ENCODE data around the gene NAA50. TPM values are rescaled to one million over a fixed set of nuclear protein-coding genes. Genes with fewer than 3 reads are reported as not detected.

The NAA50 gene
- total and polyA plus RNA-seq, 2 of the 13 experiments (the other 11 are each of a cell fraction or from before 2014, with no cell fraction given) = 30.2 to 233 TPM

GRCh38 chr3:113745756-113746547, at the start of gene NAA50 (continued):
- TF ChIP-seq, protein P1, sequence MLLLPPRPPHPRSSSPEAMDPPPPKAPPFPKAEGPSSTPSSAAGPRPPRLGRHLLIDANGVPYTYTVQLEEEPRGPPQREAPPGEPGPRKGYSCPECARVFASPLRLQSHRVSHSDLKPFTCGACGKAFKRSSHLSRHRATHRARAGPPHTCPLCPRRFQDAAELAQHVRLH (CRISPR knock-in tag; IDR thresholded peaks at IDR 0.05; ENCODE audit: borderline replicate concordance, low read depth) = no peak; the same call in 1 of the 2 replicates
- TF ChIP-seq, protein P2, sequence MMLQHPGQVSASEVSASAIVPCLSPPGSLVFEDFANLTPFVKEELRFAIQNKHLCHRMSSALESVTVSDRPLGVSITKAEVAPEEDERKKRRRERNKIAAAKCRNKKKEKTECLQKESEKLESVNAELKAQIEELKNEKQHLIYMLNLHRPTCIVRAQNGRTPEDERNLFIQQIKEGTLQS (CRISPR knock-in tag; IDR thresholded peaks at IDR 0.05) = no peak
- TF ChIP-seq, protein P3, sequence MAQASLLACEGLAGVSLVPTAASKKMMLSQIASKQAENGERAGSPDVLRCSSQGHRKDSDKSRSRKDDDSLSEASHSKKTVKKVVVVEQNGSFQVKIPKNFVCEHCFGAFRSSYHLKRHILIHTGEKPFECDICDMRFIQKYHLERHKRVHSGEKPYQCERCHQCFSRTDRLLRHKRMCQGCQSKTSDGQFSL (CRISPR knock-in tag; IDR thresholded peaks at IDR 0.05) = no peak
- TF ChIP-seq PAF1 (CRISPR knock-in tag; IDR thresholded peaks at IDR 0.05) = no peak
- TF ChIP-seq ZMYM3 (CRISPR knock-in tag; IDR thresholded peaks at IDR 0.05) = no peak
- peak; percentile 35; the same call in 1 of the 2 replicates for TF ChIP-seq ZNF770 (CRISPR knock-in tag; IDR thresholded peaks at IDR 0.05)
- no peak for TF ChIP-seq MZF1 (CRISPR knock-in tag; IDR thresholded peaks at IDR 0.05; ENCODE audit: borderline replicate concordance)
- 0 out of 2 replicates have a peak, but pooled peaks have one; percentile 16 for TF ChIP-seq FOXK1 (CRISPR knock-in tag; IDR thresholded peaks at IDR 0.05; ENCODE audit: borderline replicate concordance, low read depth)
- TF ChIP-seq TEF (CRISPR knock-in tag; IDR thresholded peaks at IDR 0.05) = no peak
- no peak for TF ChIP-seq ZBTB7A (CRISPR knock-in tag; IDR thresholded peaks at IDR 0.05)
- TF ChIP-seq, protein P4, sequence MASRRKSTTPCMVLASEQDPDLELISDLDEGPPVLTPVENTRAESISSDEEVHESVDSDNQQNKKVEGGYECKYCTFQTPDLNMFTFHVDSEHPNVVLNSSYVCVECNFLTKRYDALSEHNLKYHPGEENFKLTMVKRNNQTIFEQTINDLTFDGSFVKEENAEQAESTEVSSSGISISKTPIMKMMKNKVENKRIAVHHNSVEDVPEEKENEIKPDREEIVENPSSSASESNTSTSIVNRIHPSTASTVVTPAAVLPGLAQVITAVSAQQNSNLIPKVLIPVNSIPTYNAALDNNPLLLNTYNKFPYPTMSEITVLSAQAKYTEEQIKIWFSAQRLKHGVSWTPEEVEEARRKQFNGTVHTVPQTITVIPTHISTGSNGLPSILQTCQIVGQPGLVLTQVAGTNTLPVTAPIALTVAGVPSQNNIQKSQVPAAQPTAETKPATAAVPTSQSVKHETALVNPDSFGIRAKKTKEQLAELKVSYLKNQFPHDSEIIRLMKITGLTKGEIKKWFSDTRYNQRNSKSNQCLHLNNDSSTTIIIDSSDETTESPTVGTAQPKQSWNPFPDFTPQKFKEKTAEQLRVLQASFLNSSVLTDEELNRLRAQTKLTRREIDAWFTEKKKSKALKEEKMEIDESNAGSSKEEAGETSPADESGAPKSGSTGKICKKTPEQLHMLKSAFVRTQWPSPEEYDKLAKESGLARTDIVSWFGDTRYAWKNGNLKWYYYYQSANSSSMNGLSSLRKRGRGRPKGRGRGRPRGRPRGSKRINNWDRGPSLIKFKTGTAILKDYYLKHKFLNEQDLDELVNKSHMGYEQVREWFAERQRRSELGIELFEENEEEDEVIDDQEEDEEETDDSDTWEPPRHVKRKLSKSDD (CRISPR knock-in tag; IDR thresholded peaks at IDR 0.05; ENCODE audit: low read depth) = peak; percentile 61
- TF ChIP-seq, protein P5, sequence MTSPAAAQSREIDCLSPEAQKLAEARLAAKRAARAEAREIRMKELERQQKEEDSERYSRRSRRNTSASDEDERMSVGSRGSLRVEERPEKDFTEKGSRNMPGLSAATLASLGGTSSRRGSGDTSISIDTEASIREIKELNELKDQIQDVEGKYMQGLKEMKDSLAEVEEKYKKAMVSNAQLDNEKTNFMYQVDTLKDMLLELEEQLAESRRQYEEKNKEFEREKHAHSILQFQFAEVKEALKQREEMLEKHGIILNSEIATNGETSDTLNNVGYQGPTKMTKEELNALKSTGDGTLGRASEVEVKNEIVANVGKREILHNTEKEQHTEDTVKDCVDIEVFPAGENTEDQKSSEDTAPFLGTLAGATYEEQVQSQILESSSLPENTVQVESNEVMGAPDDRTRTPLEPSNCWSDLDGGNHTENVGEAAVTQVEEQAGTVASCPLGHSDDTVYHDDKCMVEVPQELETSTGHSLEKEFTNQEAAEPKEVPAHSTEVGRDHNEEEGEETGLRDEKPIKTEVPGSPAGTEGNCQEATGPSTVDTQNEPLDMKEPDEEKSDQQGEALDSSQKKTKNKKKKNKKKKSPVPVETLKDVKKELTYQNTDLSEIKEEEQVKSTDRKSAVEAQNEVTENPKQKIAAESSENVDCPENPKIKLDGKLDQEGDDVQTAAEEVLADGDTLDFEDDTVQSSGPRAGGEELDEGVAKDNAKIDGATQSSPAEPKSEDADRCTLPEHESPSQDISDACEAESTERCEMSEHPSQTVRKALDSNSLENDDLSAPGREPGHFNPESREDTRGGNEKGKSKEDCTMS (CRISPR knock-in tag; conservative IDR thresholded peaks at IDR 0.05) = no peak
- TF ChIP-seq BRF2 (CRISPR knock-in tag; IDR thresholded peaks at IDR 0.05) = no peak
- TF ChIP-seq ELF1 (CRISPR knock-in tag; IDR thresholded peaks at IDR 0.05) = no peak; the same call in 1 of the 2 replicates
- no peak for TF ChIP-seq CHD4 (IDR thresholded peaks at IDR 0.05; ENCODE audit: borderline replicate concordance, low read length)

Data from HepG2 (cell line).